ENCODE results near the gene COA1.

DNA sequence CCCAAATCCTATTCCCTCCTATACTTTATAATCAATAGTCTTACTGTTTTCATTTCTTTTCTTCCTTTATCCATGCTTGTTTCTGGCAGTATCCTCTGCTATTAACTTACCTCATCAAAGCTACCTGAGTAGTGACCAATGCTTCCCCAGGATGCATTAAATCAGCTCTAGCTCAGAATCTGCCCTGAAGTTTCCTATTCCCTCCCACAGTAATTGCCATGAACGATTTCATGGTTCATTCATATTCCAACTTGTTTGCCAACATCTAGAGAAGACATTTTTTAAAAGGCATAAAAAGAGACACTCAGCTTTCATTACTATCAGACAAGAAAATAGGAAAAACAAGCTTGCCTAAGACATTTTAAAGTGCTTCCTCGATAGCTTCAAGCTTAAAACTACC, 42.3 kb downstream of the COA1 start:
- TF ChIP-seq POLR2AphosphoS5 (IDR thresholded peaks at IDR 0.05): no peak
- no peak for TF ChIP-seq CTCF (IDR thresholded peaks at IDR 0.05)
- TF ChIP-seq POLR2A (IDR thresholded peaks at IDR 0.05): no peak
- no peak for TF ChIP-seq EP300 (IDR thresholded peaks at IDR 0.05)
